ACC112 (cell line): ENCODE data around the gene PINK1.

ENCODE experiments used
- H2AFZ ChIP-seq: fragments of 200-600 bp; sonication (generic); one replicate; pipeline ENCODE4 v1.6.0; 2017; ENCODE audit warnings: antibody characterized with exemption, low read length; ENCODE audit not compliant: unreplicated experiment
- H3K27ac ChIP-seq: fragments of 200-600 bp; sonication (generic); 2 replicates; pipeline ENCODE4 v1.5.1; 2014; ENCODE audit warnings: low read depth, mild to moderate bottlenecking, antibody characterized with exemption, low read length, moderate library complexity
- H3K27me3 ChIP-seq: fragments of 200-600 bp; sonication (generic); 2 replicates; pipeline ENCODE4 v1.6.1; 2014; ENCODE audit warnings: mild to moderate bottlenecking, antibody characterized with exemption, low read length, moderate library complexity, mixed read lengths; ENCODE audit not compliant: insufficient read depth
- H3K36me3 ChIP-seq: fragments of 200-600 bp; sonication (generic); 2 replicates; pipeline ENCODE4 v1.6.1; 2016; ENCODE audit warnings: mild to moderate bottlenecking, antibody characterized with exemption, low read length, moderate library complexity, mixed read lengths; ENCODE audit not compliant: insufficient read depth
- H3K4me1 ChIP-seq: fragments of 200-600 bp; sonication (generic); one replicate; pipeline ENCODE4 v1.6.1; 2016; ENCODE audit warnings: low read length, mixed read lengths; ENCODE audit not compliant: insufficient read depth, unreplicated experiment, control insufficient read depth
- H3K4me3 ChIP-seq: fragments of 200-600 bp; sonication (generic); 2 replicates; pipeline ENCODE4 v1.5.1; 2014; ENCODE audit warnings: mild to moderate bottlenecking, low read depth, low read length
- H3K79me2 ChIP-seq: fragments of 200-600 bp; sonication (generic); one replicate; pipeline ENCODE4 v1.6.0; 2016; ENCODE audit warnings: low read length; ENCODE audit not compliant: control insufficient read depth, unreplicated experiment, insufficient read depth

PINK1 gene

GRCh38 chr1:20626524-20626923, 6.7 kb upstream of the PINK1 start:
- Histone ChIP-seq H3K79me2 (no peaks in the 10 kb centered on the region), H3K27me3 (no peaks in the 10 kb centered on the region), H3K4me1 (no peaks in the 10 kb centered on the region), H3K36me3 (no peaks in the 10 kb centered on the region), H3K4me3 (no peak overlapping the region), H2AFZ (no peak overlapping the region), H3K27ac (no peak overlapping the region)

DNA sequence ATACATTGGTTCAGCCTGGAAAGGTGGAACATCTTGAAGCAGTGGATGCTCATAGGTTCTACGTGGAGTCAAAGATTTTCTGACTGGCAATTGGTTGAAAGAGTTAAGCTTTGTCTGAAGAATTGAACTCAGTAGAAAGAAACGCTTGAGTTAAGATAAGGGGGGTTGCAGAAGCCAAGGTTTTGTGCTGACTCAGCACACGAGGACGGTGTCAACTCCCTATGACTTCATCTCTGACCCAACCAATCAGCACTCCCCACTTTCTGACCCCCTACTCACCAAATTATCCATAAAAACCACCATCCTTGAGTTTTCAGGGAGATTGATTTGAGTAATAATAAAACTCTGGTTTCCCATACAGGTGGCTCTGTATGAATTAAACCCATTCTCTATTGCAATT, 2.5 kb upstream of the PINK1 start:
- H2AFZ ChIP-seq: no peak overlapping the region
- H3K27me3 ChIP-seq: no peaks in the 10 kb centered on the region
- H3K4me3 ChIP-seq: no peak overlapping the region
- H3K27ac ChIP-seq: no peak overlapping the region
- peaks cover 9% of the 10 kb centered on the region for H3K4me1 ChIP-seq
- no peaks in the 10 kb centered on the region for H3K36me3 ChIP-seq
- peaks cover 3% of the 10 kb centered on the region for H3K79me2 ChIP-seq

DNA sequence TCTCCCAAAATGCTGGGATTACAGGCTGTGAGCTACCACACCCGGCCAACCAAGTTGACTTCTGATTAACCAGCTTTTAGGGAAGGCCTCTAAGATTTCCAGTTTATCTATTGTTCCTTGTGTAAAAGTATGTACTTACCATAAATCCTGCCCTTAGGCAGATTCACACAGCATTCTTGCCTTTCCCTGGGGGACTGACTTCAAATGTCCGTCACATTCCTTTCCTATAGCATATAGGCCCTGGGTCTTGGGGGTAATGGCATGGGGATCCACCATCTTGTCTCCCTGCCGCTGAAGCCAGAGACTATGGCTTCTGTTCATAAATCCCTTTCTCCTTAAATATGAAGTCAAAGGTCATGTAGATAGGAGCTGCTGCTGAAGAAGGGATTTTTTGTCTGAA, 872 bp upstream of the PINK1 start:
- Histone ChIP-seq H3K27ac (no peak overlapping the region), H3K27me3 (no peaks in the 10 kb centered on the region), H2AFZ (no peak overlapping the region), H3K4me1 (peaks cover 9% of the 10 kb centered on the region), H3K4me3 (no peak overlapping the region), H3K36me3 (no peaks in the 10 kb centered on the region), H3K79me2 (peaks cover 3% of the 10 kb centered on the region)

GRCh38 chr1:20634065-20634593, 871 bp downstream of the PINK1 start:
- peak overlapping the region; percentile 89 for H3K4me3 ChIP-seq
- peaks cover 9% of the 10 kb centered on the region for H3K4me1 ChIP-seq
- H3K27ac ChIP-seq: no peak overlapping the region
- H3K79me2 ChIP-seq: peaks cover 3% of the 10 kb centered on the region
- peak overlapping the region; percentile 64 for H2AFZ ChIP-seq
- H3K36me3 ChIP-seq: 0 out of 2 replicates have a peak, but pooled peaks cover 3% of the 10 kb centered on the region
- no peaks in the 10 kb centered on the region for H3K27me3 ChIP-seq

DNA sequence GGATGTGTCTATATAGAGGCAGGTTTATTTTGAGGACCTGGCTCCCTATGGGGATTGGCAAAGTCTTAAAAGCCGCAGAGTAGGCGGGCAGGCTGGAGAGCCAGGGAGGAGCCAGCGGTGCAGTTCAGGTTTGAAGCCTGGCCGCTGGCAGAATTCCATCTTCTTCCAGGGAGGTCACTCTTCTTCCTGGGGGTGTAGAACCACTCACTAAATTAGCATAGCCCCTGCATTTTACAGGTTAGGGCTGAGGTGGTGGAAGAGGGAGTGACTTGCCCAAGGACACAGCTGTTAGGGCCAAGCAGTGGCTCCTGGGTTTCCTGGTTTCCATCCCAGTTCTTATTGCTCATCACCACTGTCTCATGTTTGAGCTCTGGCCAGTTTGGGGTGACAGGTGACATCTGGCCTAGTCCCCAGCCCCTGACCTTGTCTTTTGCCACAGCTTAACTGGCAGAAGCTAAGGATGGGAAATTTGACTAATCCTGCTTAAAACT, 1.4 kb downstream of the PINK1 start:
- Histone ChIP-seq H2AFZ (peak overlapping the region; percentile 64), H3K36me3 (0 out of 2 replicates have a peak, but pooled peaks cover 3% of the 10 kb centered on the region), H3K79me2 (peaks cover 3% of the 10 kb centered on the region), H3K27ac (no peak overlapping the region), H3K27me3 (no peaks in the 10 kb centered on the region), H3K4me3 (peak overlapping the region; percentile 89), H3K4me1 (peaks cover 9% of the 10 kb centered on the region)

GRCh38 chr1:20636785-20637347, 3.6 kb downstream of the PINK1 start:
- no peak overlapping the region for H3K4me3 ChIP-seq

DNA sequence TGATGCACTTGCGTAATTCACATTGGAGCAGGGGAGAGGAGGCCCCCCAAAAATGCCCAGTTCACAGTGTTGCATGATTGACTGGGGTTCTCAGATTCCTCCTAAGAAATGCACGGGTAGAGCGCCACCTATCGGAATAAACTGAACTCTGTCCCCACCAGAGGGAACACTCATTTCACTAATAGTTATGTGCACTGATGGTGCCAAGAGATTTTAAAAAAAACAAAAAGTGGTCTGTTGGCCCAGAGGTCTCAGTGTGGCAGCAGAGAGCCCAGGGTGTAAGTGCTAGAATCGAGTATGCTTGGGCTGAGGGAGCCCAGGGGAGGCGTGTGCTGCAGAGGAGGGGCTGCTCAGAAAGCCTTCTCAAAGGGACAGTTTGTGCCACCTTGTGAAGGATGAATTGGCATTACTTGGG, 6.9 kb downstream of the PINK1 start:
- H3K4me3 ChIP-seq: no peak overlapping the region

More at GRCh38 chr1:20636785-20637347, 3.6 kb downstream of the PINK1 start:
- Histone ChIP-seq H3K4me1 (peaks cover 9% of the 10 kb centered on the region), H3K36me3 (peaks cover 6% of the 10 kb centered on the region; the same call in 1 of the 2 replicates), H3K27ac (no peak overlapping the region), H3K79me2 (peaks cover 3% of the 10 kb centered on the region), H2AFZ (no peak overlapping the region), H3K27me3 (no peaks in the 10 kb centered on the region)

DNA sequence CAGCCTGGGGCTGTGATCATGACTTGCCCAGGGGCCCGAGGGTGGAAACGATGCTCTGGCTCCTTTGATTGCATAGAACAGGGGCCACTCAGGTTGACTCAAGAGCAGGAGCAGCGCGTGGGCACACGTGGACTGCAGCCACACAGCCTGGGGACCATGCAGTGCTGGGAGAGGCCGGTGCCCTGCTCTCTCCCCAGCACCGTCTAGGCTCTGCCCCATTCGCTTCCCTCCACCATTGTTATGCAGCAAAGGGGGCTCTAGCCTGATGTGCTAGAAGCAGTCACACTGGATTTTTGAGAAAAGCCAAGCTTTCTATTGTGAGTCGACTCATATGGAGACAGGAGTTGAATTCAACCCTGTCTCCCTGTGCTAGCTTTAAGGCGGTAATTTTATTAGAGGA, 8.7 kb downstream of the PINK1 start:
- Histone ChIP-seq H2AFZ (no peak overlapping the region), H3K27ac (no peak overlapping the region), H3K36me3 (peaks cover 6% of the 10 kb centered on the region; the same call in 1 of the 2 replicates), H3K4me3 (no peak overlapping the region), H3K79me2 (no peaks in the 10 kb centered on the region), H3K4me1 (no peaks in the 10 kb centered on the region), H3K27me3 (no peaks in the 10 kb centered on the region)

More for the DNA sequence above, 6.9 kb downstream of the PINK1 start:
- Histone ChIP-seq H3K4me1 (no peaks in the 10 kb centered on the region), H3K27me3 (no peaks in the 10 kb centered on the region), H2AFZ (no peak overlapping the region), H3K79me2 (no peaks in the 10 kb centered on the region), H3K27ac (no peak overlapping the region), H3K36me3 (peaks cover 6% of the 10 kb centered on the region; the same call in 1 of the 2 replicates)

DNA sequence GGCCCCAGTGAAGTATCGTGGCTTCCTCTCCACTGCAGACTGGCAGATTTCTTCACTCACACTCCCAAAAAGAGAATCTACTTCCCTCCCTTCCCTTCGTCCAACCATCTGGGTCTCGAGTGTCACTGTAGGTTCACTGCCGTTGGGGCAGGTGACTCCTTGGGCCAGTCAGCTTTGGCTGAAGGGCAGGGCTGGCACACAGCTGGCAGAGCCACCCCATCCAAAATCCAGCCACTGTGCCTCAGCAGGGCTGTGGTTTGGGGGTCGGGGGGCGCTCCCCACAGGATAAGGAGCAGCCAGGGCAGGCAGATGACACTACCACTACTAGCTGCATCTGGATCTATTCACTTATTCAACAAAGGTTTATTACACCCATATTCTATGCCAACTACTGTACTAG, 9.8 kb downstream of the PINK1 start:
- peaks cover 6% of the 10 kb centered on the region; the same call in 1 of the 2 replicates for H3K36me3 ChIP-seq
- H3K4me1 ChIP-seq: no peaks in the 10 kb centered on the region
- H3K4me3 ChIP-seq: no peak overlapping the region
- H2AFZ ChIP-seq: no peak overlapping the region
- H3K79me2 ChIP-seq: no peaks in the 10 kb centered on the region
- H3K27me3 ChIP-seq: no peaks in the 10 kb centered on the region
- no peak overlapping the region for H3K27ac ChIP-seq

DNA sequence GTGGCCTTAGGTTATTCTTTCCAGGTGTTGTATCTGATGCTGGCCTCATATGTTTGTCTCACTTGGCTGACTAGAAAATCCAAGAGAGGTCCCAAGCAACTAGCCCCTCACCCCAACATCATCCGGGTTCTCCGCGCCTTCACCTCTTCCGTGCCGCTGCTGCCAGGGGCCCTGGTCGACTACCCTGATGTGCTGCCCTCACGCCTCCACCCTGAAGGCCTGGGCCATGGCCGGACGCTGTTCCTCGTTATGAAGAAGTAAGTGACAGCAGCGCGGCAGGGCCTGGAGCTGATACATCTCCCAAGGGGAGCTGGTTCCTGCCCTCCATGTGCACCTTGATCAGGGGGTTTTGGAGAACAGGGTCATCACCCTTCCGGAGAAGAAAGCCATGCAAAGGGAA, 11.2 kb downstream of the PINK1 start:
- H3K79me2 ChIP-seq: no peaks in the 10 kb centered on the region
- no peaks in the 10 kb centered on the region for H3K27me3 ChIP-seq
- H3K4me3 ChIP-seq: no peak overlapping the region
- no peaks in the 10 kb centered on the region for H3K4me1 ChIP-seq
- no peak overlapping the region for H2AFZ ChIP-seq
- H3K27ac ChIP-seq: no peak overlapping the region
- H3K36me3 ChIP-seq: peaks cover 7% of the 10 kb centered on the region; the same call in 1 of the 2 replicates

DNA sequence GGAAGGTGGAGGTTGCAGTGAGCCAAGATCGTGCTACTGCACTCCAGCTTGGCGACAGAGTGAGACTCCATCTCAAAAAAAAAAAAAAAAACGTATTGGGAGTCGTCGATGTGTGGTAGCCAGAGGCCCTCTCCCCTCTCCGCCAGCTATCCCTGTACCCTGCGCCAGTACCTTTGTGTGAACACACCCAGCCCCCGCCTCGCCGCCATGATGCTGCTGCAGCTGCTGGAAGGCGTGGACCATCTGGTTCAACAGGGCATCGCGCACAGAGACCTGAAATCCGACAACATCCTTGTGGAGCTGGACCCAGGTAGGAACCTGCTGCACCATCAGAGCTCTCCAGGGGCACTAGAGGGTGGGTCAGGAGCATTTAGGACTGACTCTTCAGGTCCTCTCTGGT, 12.2 kb downstream of the PINK1 start:
- Histone ChIP-seq H3K4me1 (no peaks in the 10 kb centered on the region), H3K4me3 (no peak overlapping the region), H3K27me3 (no peaks in the 10 kb centered on the region), H2AFZ (no peak overlapping the region), H3K36me3 (peaks cover 12% of the 10 kb centered on the region; the same call in 1 of the 2 replicates), H3K79me2 (no peaks in the 10 kb centered on the region), H3K27ac (no peak overlapping the region)
